Naive thymus-derived CD4-positive, alpha-beta T cell (primary cell): ENCODE results near the gene DBF4. TPM values are rescaled to one million over a fixed set of nuclear protein-coding genes. Genes with fewer than 3 reads are reported as not detected.
"Not testable (repeated sequence)": the region's sequence is repeated elsewhere in the genome, so short reads cannot be mapped to it uniquely, and the experiment has no call there.

Experiments used
- ATAC-seq: fragments of 150-1000 bp; cut with Tn5 transposase; 2 replicates; pipeline ENCODE4 v1.10.0; 2021; ENCODE audit warnings: mild to moderate bottlenecking, moderate library complexity
- CTCF ChIA-PET: fragments of 350-600 bp; sonication (Branson Sonifier 250); formaldehyde crosslinking; loops from one replicate; lab custom pipeline; 2021; ENCODE audit warnings: antibody characterized with exemption; lab: Charles Lee
- POLR2A ChIA-PET: fragments of 350-600 bp; sonication (Branson Sonifier 250); formaldehyde crosslinking; loops from one replicate; lab custom pipeline; 2021; ENCODE audit warnings: antibody characterized with exemption, inconsistent platforms; lab: Charles Lee
- DNase-seq, 9 donors: peaks; one replicate each; pipeline versions ENCODE4 v3.0.0 to v3.0.0-alpha.2; 2020 to 2022; ENCODE audit warnings: mixed read lengths in 1 of 9
- H3K27ac ChIP-seq: one replicate; pipeline ENCODE4 v1.7.0; 2013; ENCODE audit warnings: mild to moderate bottlenecking, low read depth, low read length, moderate library complexity
- H3K27me3 ChIP-seq, 2 donors: one replicate each; pipeline ENCODE4 v1.7.0; 2013; ENCODE audit warnings: low read length in 2 of 2, mild to moderate bottlenecking in 2 of 2, moderate library complexity in 2 of 2; ENCODE audit not compliant: control insufficient read depth in 2 of 2, insufficient read depth in 2 of 2
- H3K36me3 ChIP-seq, 3 experiments: 1 replicate in 2 of 3; 2 replicates in 1 of 3; pipeline ENCODE4 v1.7.0; 2013; ENCODE audit warnings: low read length in 3 of 3, mild to moderate bottlenecking in 3 of 3, moderate library complexity in 1 of 3; ENCODE audit not compliant: insufficient read depth in 3 of 3, control insufficient read depth in 2 of 3
- H3K4me1 ChIP-seq, 2 donors: one replicate each; pipeline ENCODE4 v1.7.0; 2013; ENCODE audit warnings: low read length in 2 of 2, mild to moderate bottlenecking in 2 of 2, moderate library complexity in 1 of 2; ENCODE audit not compliant: control insufficient read depth in 2 of 2, insufficient read depth in 2 of 2
- H3K4me3 ChIP-seq: 2 replicates; pipeline ENCODE4 v1.7.0; 2013; ENCODE audit warnings: mild to moderate bottlenecking, low read length
- H3K9me3 ChIP-seq, 3 experiments: 1 replicate in 2 of 3; 2 replicates in 1 of 3; pipeline ENCODE4 v1.7.0; 2013; ENCODE audit warnings: low read length in 3 of 3; ENCODE audit not compliant: control insufficient read depth in 2 of 3
- H3K27ac Mint-ChIP-seq, 9 donors: one replicate each; pipeline ENCODE4 v1.8.0; 2020 to 2022; ENCODE audit warnings: mixed read lengths in 9 of 9, mild to moderate bottlenecking in 8 of 9, moderate library complexity in 5 of 9, inconsistent platforms in 2 of 9
- H3K27me3 Mint-ChIP-seq, 5 donors: one replicate each; pipeline ENCODE4 v1.8.0; 2021 to 2022; ENCODE audit warnings: mixed read lengths in 5 of 5, mild to moderate bottlenecking in 1 of 5
- H3K36me3 Mint-ChIP-seq, 5 donors: one replicate each; pipeline ENCODE4 v1.8.0; 2020 to 2022; ENCODE audit warnings: mixed read lengths in 5 of 5, mild to moderate bottlenecking in 3 of 5, inconsistent platforms in 1 of 5
- H3K4me1 Mint-ChIP-seq, 7 donors: one replicate each; pipeline ENCODE4 v1.8.0; 2020 to 2022; ENCODE audit warnings: mixed read lengths in 7 of 7, mild to moderate bottlenecking in 3 of 7, inconsistent platforms in 1 of 7
- H3K4me3 Mint-ChIP-seq, 10 donors: one replicate each; pipeline ENCODE4 v1.8.0; 2020 to 2022; ENCODE audit warnings: mild to moderate bottlenecking in 10 of 10, mixed read lengths in 10 of 10, moderate library complexity in 6 of 10, inconsistent platforms in 2 of 10
- H3K9me3 Mint-ChIP-seq, 11 donors: one replicate each; pipeline ENCODE4 v1.8.0; 2020 to 2022; ENCODE audit warnings: mixed read lengths in 11 of 11, mild to moderate bottlenecking in 4 of 11, inconsistent platforms in 1 of 11, moderate library complexity in 1 of 11
- intact Hi-C, 2 donors: fragments of 100-400 bp; cut with micrococcal nuclease; formaldehyde crosslinking; loops; one replicate each; pipeline ENCODE4 v1.15.1; 2023
- polyA plus RNA-seq, 2 donors: library from polyadenylated mRNA; unstranded; fragments of 300-500 nt; fragmentation: Illumina TruSeq; gene quantifications; one replicate each; pipeline ENCODE4 v1.2.3, GENCODE V29; 2021
- total RNA-seq, 6 experiments: library from RNA in 5 of 6; stranded (reverse) in 5 of 6; gene quantifications; 1 replicate in 5 of 6; 2 replicates in 1 of 6; pipeline ENCODE4 v1.2.3 and lab custom pipeline; 2021 to 2026

Gene DBF4
- total and polyA plus RNA-seq, 7 experiments from 2014 or later = 21.2 to 46.5 (median 32.5) TPM

DNA sequence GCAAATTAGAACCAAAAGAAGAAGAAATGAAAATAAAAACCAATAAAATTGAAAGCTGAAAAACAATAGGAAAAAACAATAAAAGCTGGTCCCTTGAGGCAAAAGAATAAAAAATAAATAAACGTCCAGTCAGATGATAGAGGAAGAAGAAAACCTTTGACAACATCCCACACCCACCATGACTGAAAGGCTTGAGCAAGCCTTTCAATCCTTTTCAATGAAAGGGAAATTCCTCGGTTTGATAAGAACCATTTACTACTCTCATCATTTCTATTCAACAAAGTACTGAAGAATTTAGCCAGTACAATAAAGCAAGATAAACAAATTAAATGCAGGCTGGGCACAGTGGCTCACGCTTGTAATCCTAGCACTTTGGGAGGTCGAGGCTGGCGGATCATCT lies 3.9 kb upstream of the DBF4 start:
- CTCF ChIA-PET = no interaction called here
- Mint-ChIP-seq H3K36me3 (peaks cover under 1 to 61% (median 47%) of the 10 kb centered on the region in 5 donors), H3K4me3 (peak overlapping the region in 1 of 10 donors; percentile 39), H3K27ac (peak overlapping the region in 2 of 9 donors; percentile 11 to 24), H3K27me3 (no peaks in the 10 kb centered on the region), H3K9me3 (peaks cover 0 to 49% (median 16%) of the 10 kb centered on the region in 11 donors), H3K4me1 (peaks cover 19 to 38% (median 29%) of the 10 kb centered on the region in 7 donors)
- Histone ChIP-seq H3K27ac (no peak overlapping the region), H3K36me3 (peaks cover 0 to 25% (median 0%) of the 10 kb centered on the region in 3 experiments), H3K4me3 (no peak overlapping the region), H3K4me1 (peaks cover 0 to 4% of the 10 kb centered on the region in 2 donors), H3K27me3 (no peaks in the 10 kb centered on the region), H3K9me3 (peaks cover 0 to 14% (median 3%) of the 10 kb centered on the region in 3 experiments)
- no peak for ATAC-seq
- POLR2A ChIA-PET = no interaction called here
- intact Hi-C loops = loop anchor here in 1 of 2 donors (10.0 kb wide), 1 partner anchor 1732 kb away; no protein-coding TSS in a partner anchor
- DNase-seq = no peak

DNA sequence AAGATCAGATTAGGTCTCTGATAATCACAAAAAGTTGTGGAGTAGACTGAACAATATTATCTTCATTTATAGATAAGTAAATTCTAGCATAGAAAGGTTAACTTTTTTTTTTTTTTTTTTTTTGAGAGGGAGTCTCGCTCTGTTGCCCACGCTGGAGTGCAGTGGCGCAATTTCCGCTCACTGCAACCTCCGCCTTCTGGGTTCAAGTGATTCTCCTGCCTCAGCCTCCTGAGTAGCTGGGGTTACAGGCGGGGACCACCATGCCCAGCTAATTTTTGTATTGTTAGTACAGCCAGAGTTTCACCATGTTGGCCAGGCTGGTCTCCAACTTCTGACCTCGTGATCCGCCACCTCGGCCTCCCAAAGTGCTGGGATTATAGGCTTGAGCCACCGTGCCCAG lies 3.0 kb upstream of the DBF4 start:
- H3K4me3 ChIP-seq, H3K9me3 ChIP-seq, CTCF ChIA-PET, ATAC-seq, H3K27me3 Mint-ChIP-seq, H3K27ac ChIP-seq, DNase-seq, H3K27me3 ChIP-seq: not testable (repeated sequence)
- H3K9me3 Mint-ChIP-seq = peaks cover 0 to 41% (median 16%) of the 10 kb centered on the region in 11 donors
- peaks cover 0 to 54% (median 38%) of the 10 kb centered on the region in 5 donors for H3K36me3 Mint-ChIP-seq
- peak overlapping the region in 3 of 10 donors; percentile 69 to 96 (median 91) for H3K4me3 Mint-ChIP-seq
- intact Hi-C loops = loop anchor here in 1 of 2 donors (10.0 kb wide), 1 partner anchor 1731 kb away; no protein-coding TSS in a partner anchor
- H3K4me1 Mint-ChIP-seq = peaks cover 19 to 48% (median 35%) of the 10 kb centered on the region in 7 donors
- POLR2A ChIA-PET = interaction anchor here (0.6 kb wide), 1 partner anchor 32 kb away, joined by 3 read pairs; no protein-coding TSS in a partner anchor
- peaks cover 3 to 12% of the 10 kb centered on the region in 2 donors for H3K4me1 ChIP-seq
- H3K36me3 ChIP-seq = peaks cover 0 to 25% (median 0%) of the 10 kb centered on the region in 3 experiments
- H3K27ac Mint-ChIP-seq = peak overlapping the region in 3 of 9 donors; percentile 23 to 78 (median 76)

DNA sequence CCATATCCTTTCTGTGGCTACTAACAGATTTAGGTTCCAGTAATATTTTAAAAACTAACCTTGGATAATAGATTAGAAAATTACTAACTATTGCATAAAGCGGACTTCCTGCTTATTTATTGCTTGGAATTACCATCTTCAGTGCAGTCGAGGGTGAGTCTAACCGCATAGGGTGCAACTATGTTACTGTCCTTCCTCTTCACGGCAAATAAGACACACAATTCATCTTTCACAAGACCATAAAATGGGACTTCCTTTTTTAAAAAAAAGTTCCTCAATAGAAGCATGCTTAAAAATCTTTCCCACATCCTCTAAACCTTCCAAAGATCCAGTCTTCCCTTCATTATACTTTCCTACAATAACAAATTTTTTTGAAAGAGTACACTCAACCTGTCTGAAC lies 2.2 kb upstream of the DBF4 start:
- H3K36me3 ChIP-seq = peaks cover 0 to 25% (median 0%) of the 10 kb centered on the region in 3 experiments
- intact Hi-C loops = loop anchor here (2.0 to 10.0 kb wide), 2 partner anchors 13 to 1731 kb away; no protein-coding TSS in a partner anchor
- peaks cover 0 to 7% (median 3%) of the 10 kb centered on the region in 3 experiments for H3K9me3 ChIP-seq
- Mint-ChIP-seq H3K36me3 (peaks cover 0 to 48% (median 35%) of the 10 kb centered on the region in 5 donors), H3K27ac (peak overlapping the region; percentile 0 to 84 (median 44)), H3K4me3 (peak overlapping the region in 9 of 10 donors; percentile 16 to 96 (median 84)), H3K4me1 (peaks cover 19 to 51% (median 39%) of the 10 kb centered on the region in 7 donors), H3K9me3 (peaks cover 0 to 33% (median 16%) of the 10 kb centered on the region in 11 donors), H3K27me3 (no peaks in the 10 kb centered on the region)
- H3K4me1 ChIP-seq = peaks cover 6 to 13% of the 10 kb centered on the region in 2 donors
- no peak overlapping the region for H3K4me3 ChIP-seq
- ATAC-seq (no peak), DNase-seq (no peak)
- H3K27ac ChIP-seq = peak overlapping the region; percentile 82
- ChIA-PET CTCF (interaction anchor here (2.7 kb wide), 1 partner anchor 13 kb away, joined by 12 read pairs; no protein-coding TSS in a partner anchor), POLR2A (no interaction called here)
- H3K27me3 ChIP-seq = no peaks in the 10 kb centered on the region

DNA sequence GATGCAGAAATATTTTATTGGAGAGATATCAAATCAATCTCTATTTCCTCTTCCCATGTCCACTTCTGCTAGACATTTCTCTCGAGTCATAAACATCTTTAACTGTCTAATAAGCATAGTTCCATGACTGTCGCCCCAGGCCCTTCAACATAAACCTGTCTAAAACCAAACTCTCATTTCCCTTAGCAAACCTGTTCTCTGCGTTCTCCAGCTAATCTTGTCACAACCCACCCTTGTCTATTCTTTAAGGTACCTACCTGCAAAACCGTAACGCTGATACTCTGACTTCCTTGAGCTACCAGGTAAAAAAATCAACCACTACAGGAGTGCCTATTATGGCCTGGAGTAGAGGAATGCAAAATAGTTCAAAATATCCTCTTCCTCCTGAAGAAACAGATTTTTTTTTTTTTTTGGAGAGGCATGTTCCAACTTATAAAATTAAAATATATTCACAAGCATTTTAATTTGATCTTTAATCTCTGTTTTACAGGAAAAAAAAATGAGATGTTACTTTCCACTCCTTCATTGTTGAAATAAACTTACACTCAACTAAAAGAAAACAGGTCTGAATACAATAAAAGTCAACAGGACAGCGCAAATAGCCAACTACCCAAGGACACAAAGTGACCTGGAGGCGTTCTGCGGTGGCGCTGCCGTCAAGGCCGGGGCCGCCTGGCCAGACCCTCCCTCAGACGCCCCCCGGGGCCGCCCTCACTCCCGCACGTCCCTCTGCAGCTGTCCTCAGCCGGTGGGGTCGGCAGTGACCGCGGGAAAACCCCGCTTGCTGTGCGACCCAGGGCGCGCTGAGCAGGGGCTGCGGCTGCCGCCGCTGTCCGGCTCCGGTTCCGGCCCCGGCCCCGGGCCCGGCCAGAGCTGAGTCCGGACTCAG lies 898 bp upstream of the DBF4 start:
- DNase-seq = peak in 7 of 9 donors; percentile 5 to 38 (median 22)
- ChIA-PET POLR2A (interaction anchor here (0.6 to 1.1 kb wide), 6 partner anchors 8 to 723 kb away, joined by 3 to 6 read pairs (median 3); partner anchors contain the start of genes ADAM22 and DMTF1), CTCF (interaction anchor here (2.7 kb wide), 1 partner anchor 11 kb away, joined by 12 read pairs; no protein-coding TSS in a partner anchor)
- Mint-ChIP-seq H3K27me3 (no peaks in the 10 kb centered on the region), H3K4me1 (peaks cover 23 to 59% (median 50%) of the 10 kb centered on the region in 7 donors), H3K9me3 (peaks cover 0 to 27% (median 12%) of the 10 kb centered on the region in 11 donors), H3K4me3 (peak overlapping the region; percentile 69 to 96 (median 93)), H3K36me3 (peaks cover 0 to 46% (median 31%) of the 10 kb centered on the region in 5 donors), H3K27ac (peak overlapping the region; percentile 23 to 98 (median 82))
- Histone ChIP-seq H3K27ac (peak overlapping the region; percentile 82), H3K9me3 (peaks cover 0 to 7% (median 3%) of the 10 kb centered on the region in 3 experiments), H3K4me1 (peaks cover 6 to 13% of the 10 kb centered on the region in 2 donors), H3K27me3 (no peaks in the 10 kb centered on the region), H3K4me3 (peak overlapping the region; percentile 93), H3K36me3 (peaks cover 0 to 22% (median 0%) of the 10 kb centered on the region in 3 experiments)
- intact Hi-C loops = loop anchor here (1.0 to 10.0 kb wide), 13 partner anchors 12 to 1729 kb away; partner anchors contain the start of genes ADAM22 (in 2 of the 2), DMTF1 (in 2 of the 2), RUNDC3B (in 2 of the 2) and ABCB1 (in 1 of the 2)
- ATAC-seq = peak; percentile 0

DNA sequence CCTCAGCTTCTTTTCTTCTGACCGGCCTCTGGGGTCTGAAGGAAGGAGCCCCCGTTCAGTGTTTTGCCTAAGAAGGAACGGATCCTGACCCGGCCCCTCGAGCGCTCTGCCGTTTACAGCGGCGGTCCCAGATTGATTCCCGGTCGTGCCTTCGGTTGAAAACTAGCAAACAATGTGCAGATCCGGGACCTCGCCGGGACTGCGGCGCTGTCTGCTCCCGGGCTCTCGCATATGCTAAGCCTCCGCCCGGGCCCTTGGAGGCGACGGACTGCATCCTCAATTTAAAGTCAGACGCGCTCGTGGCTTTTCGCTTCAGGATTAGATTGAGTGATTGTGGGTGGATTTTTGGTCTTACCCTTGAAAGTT lies 559 bp downstream of the DBF4 start:
- Histone ChIP-seq H3K27me3 (no peaks in the 10 kb centered on the region), H3K9me3 (no peaks in the 10 kb centered on the region), H3K36me3 (peaks cover 0 to 11% (median 0%) of the 10 kb centered on the region in 3 experiments), H3K4me1 (peaks cover 6 to 13% of the 10 kb centered on the region in 2 donors), H3K27ac (peak overlapping the region; percentile 92), H3K4me3 (peak overlapping the region; percentile 93)
- H3K9me3 Mint-ChIP-seq = peaks cover 0 to 12% (median 6%) of the 10 kb centered on the region in 11 donors
- H3K4me1 Mint-ChIP-seq = peaks cover 32 to 66% (median 55%) of the 10 kb centered on the region in 7 donors
- peaks cover 4 to 39% (median 19%) of the 10 kb centered on the region in 5 donors for H3K36me3 Mint-ChIP-seq
- POLR2A ChIA-PET = interaction anchor here (1.0 kb wide), 1 partner anchor 58 kb away, joined by 3 read pairs; no protein-coding TSS in a partner anchor
- no peaks in the 10 kb centered on the region for H3K27me3 Mint-ChIP-seq
- CTCF ChIA-PET = interaction anchor here (2.7 kb wide), 1 partner anchor 10 kb away, joined by 12 read pairs; no protein-coding TSS in a partner anchor
- H3K4me3 Mint-ChIP-seq = peak overlapping the region; percentile 69 to 96 (median 93)
- intact Hi-C loops = loop anchor here (1.0 to 10.0 kb wide), 13 partner anchors 8 to 1728 kb away; partner anchors contain the start of genes ADAM22 (in 2 of the 2), CROT (in 2 of the 2), DMTF1 (in 2 of the 2) and RUNDC3B (in 2 of the 2)
- ATAC-seq (peak; percentile 14), DNase-seq (peak in 8 of 9 donors; percentile 17 to 61 (median 33))
- H3K27ac Mint-ChIP-seq = peak overlapping the region; percentile 82 to 98 (median 97)
